Testis (tissue), 2 donors: ENCODE measurements around the gene GGA1.

ENCODE experiments used
- POLR2A ChIP-seq: fragments of 450-650 bp; IDR thresholded peaks from one replicate; pipeline ENCODE4 v1.6.1; 2017; ENCODE audit warnings: antibody characterized with exemption, mild to moderate bottlenecking, moderate library complexity
- TF ChIP-seq, protein P1 (sequence below), 3 experiments: fragments of 450-650 bp in 2 of 3; fragments of 200-600 bp in 1 of 3; sonication (generic) in 1 of 3; IDR thresholded peaks; one replicate each; pipeline ENCODE4 v1.5.1; 2016 to 2019; ENCODE audit warnings: antibody characterized with exemption in 3 of 3, mild to moderate bottlenecking in 2 of 3, moderate library complexity in 1 of 3

DNA sequence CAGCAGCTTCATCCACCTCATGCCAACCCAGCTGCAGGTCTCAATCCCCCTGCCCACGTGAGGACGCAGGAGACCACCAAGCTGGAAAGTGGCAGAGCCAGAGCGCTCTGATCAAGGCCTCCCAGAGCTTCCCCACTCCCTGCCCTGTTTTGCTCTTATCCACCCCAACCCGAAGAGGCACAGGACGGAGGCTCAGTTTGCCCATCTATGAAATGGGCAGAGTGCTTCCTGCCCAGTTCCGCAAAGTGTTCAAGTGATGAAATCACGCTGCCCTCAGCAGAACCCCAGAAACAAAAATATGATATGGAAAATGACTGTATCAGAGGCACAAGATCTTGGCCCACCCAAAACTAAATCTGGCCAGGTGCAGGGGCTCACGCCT, 36.7 kb upstream of the GGA1 start:
- TF ChIP-seq POLR2A = no peak
- TF ChIP-seq, protein P1, sequence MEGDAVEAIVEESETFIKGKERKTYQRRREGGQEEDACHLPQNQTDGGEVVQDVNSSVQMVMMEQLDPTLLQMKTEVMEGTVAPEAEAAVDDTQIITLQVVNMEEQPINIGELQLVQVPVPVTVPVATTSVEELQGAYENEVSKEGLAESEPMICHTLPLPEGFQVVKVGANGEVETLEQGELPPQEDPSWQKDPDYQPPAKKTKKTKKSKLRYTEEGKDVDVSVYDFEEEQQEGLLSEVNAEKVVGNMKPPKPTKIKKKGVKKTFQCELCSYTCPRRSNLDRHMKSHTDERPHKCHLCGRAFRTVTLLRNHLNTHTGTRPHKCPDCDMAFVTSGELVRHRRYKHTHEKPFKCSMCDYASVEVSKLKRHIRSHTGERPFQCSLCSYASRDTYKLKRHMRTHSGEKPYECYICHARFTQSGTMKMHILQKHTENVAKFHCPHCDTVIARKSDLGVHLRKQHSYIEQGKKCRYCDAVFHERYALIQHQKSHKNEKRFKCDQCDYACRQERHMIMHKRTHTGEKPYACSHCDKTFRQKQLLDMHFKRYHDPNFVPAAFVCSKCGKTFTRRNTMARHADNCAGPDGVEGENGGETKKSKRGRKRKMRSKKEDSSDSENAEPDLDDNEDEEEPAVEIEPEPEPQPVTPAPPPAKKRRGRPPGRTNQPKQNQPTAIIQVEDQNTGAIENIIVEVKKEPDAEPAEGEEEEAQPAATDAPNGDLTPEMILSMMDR (IDR thresholded peaks at IDR 0.05) = no peak
